Heart right ventricle (tissue), 16 donors: ENCODE results near the gene AP1M2. TPM values are rescaled to one million over a fixed set of nuclear protein-coding genes. Genes with fewer than 3 reads are reported as not detected.

Source experiments
- ATAC-seq, 8 donors: fragments of 200-7000 bp; cut with Tn5 transposase; one replicate each; pipeline ENCODE4 v1.9.1; 2020; ENCODE audit warnings: mild to moderate bottlenecking in 8 of 8, moderate library complexity in 8 of 8, moderate number of reproducible peaks in 1 of 8
- DNase-seq, 2 donors: peaks; one replicate each; pipeline ENCODE4 v3.0.0-alpha.2; 2020
- H3K27ac ChIP-seq, 10 donors: fragments of 200-600 bp; sonication (generic) in 2 of 10; one replicate each; pipeline versions ENCODE4 v1.5.0 to v1.8.0; 2020 to 2022; ENCODE audit warnings: mild to moderate bottlenecking in 3 of 10
- H3K27me3 ChIP-seq, 7 donors: fragments of 200-600 bp; one replicate each; pipeline ENCODE4 v1.8.0; 2021 to 2022; ENCODE audit warnings: mild to moderate bottlenecking in 2 of 7
- H3K36me3 ChIP-seq, 9 donors: fragments of 200-600 bp; sonication (generic) in 1 of 9; one replicate each; pipeline versions ENCODE4 v1.5.0 to v1.8.0; 2020 to 2022; ENCODE audit warnings: mild to moderate bottlenecking in 2 of 9
- H3K4me1 ChIP-seq, 9 donors: fragments of 200-600 bp; sonication (generic) in 1 of 9; one replicate each; pipeline versions ENCODE4 v1.5.0 to v1.8.0; 2020 to 2022; ENCODE audit warnings: mild to moderate bottlenecking in 4 of 9
- H3K4me3 ChIP-seq, 10 donors: fragments of 200-600 bp; sonication (generic) in 2 of 10; one replicate each; pipeline versions ENCODE4 v1.5.0 to v1.8.0; 2020 to 2022; ENCODE audit warnings: mild to moderate bottlenecking in 7 of 10, moderate library complexity in 2 of 10
- H3K9me3 ChIP-seq, 11 donors: fragments of 200-600 bp in 10 of 11; sonication (generic) in 2 of 11; one replicate each; pipeline versions ENCODE4 v1.5.0 to v1.8.0; 2013 to 2022; ENCODE audit warnings: mild to moderate bottlenecking in 2 of 11, control low read depth in 1 of 11, moderate library complexity in 1 of 11
- CTCF ChIP-seq, 9 donors: fragments of 200-600 bp; sonication (generic) in 2 of 9; IDR thresholded peaks; one replicate each; pipeline versions ENCODE4 v1.5.0 to v1.8.0; 2021 to 2022; ENCODE audit warnings: antibody characterized with exemption in 9 of 9, mild to moderate bottlenecking in 5 of 9, moderate library complexity in 1 of 9
- WGBS, 2 donors: extraction: QIAGEN DNeasy Blood & Tissue Kit; methylation state at CpG; one replicate each; pipeline ENCODE4 v1.1.7; 2013; ENCODE audit warnings: inconsistent platforms in 1 of 2; 5-methylcytosine and 5-hydroxymethylcytosine counted together
- intact Hi-C, 10 donors: fragments of 100-400 bp; cut with DNase I; formaldehyde crosslinking; loops; one replicate each; pipeline versions ENCODE4 v1.11.1 to v1.14.2; 2022
- polyA plus RNA-seq, 2 donors: library from polyadenylated mRNA; stranded (reverse); fragments of 200-250 nt; gene quantifications; one replicate each; pipeline ENCODE4 v1.2.3, GENCODE V29; 2013
- total RNA-seq, 10 donors: library from RNA; stranded (reverse); fragmentation: NEBNext Ultra II Directional in 3 of 10; extraction: Animal tissue kit (Norgen Biotek cat#: 25700) in 3 of 10; gene quantifications; one replicate each; pipeline versions ENCODE4 v1.2.1 to v1.2.4, GENCODE V29; 2021 to 2023
- donor health status: Arrhythmogenic right ventricular cardiomyopathy.
- donor health status: ischemic (EF 13 %, LVEDD 7.1; RV severe dilation, severe dysfunction).
- donor health status: healthy with polysubstance abuse.
- donor health status: DM: no; HTN: yes; CAD: no.
- donor health status: DM: no; HTN: no; CAD: no.
- donor health status: ischemic (EF 25% LVEDD 6.9; RV normal size, moderate dysfunction).
- donor health status: ischemic (EF 25% LVEDD 5.7; RV mildly dilated, moderate dysfunction).
- donor health status: healthy.
- donor health status: DM: yes; HTN: yes; CAD: no.
- donor health status: Ischemic cardiomyopathy.
- donor health status: ischemic (EF 35%, LVEDD 5.7; RV mildly dilated, moderate dysfunction).
- donor health status: nonischemic (EF 11% LVEDD 7.7; RV severe dilation, severe dysfunction).
- donor health status: DM: yes; HTN: yes; CAD: no.
- donor health status: PGD.
- donor health status: ischemic (EF 29% LVEDD 5.4; RV normal size, mild dysfunction).
- donor health status: nonischemic (EF 23%, LVEDD 6.1; RV moderate dilation, normal function).

The AP1M2 gene
- total and polyA plus RNA-seq, 12 donors = not detected

- intact Hi-C loops = no loop called here
- H3K36me3 ChIP-seq = peaks cover 0 to 20% (median 0%) of the 10 kb centered on the region in 9 donors
- H3K9me3 ChIP-seq = no peaks in the 10 kb centered on the region
- ATAC-seq (no peak), DNase-seq (no peak)
- H3K27ac ChIP-seq = no peak overlapping the region
- H3K27me3 ChIP-seq = no peaks in the 10 kb centered on the region
- no peak overlapping the region for H3K4me3 ChIP-seq
- peaks cover 5 to 48% (median 19%) of the 10 kb centered on the region in 9 donors for H3K4me1 ChIP-seq
- WGBS, 2 donors = 98 to 100% methylated on average over 8 of the region's 8 CpGs
- no peak for TF ChIP-seq CTCF (IDR thresholded peaks at IDR 0.05)
These were observed 34.9 kb upstream of the AP1M2 start for GRCh38 chr19:10621966-10622365.

- WGBS, 2 donors = 97 to 99% methylated on average over 4 of the region's 4 CpGs
- Histone ChIP-seq H3K27ac (no peak overlapping the region), H3K9me3 (no peaks in the 10 kb centered on the region), H3K4me3 (no peak overlapping the region), H3K36me3 (peaks cover 0 to 16% (median 0%) of the 10 kb centered on the region in 9 donors), H3K4me1 (peaks cover 4 to 54% (median 27%) of the 10 kb centered on the region in 9 donors), H3K27me3 (no peaks in the 10 kb centered on the region)
- no peak for TF ChIP-seq CTCF (IDR thresholded peaks at IDR 0.05)
- intact Hi-C loops = no loop called here
- DNase-seq (no peak), ATAC-seq (no peak)
These were observed 33.7 kb upstream of the AP1M2 start for GRCh38 chr19:10620786-10621185.

- 96 to 97% methylated on average over 8 of the region's 8 CpGs for WGBS, 2 donors
- Histone ChIP-seq H3K4me3 (no peak overlapping the region), H3K9me3 (no peaks in the 10 kb centered on the region), H3K4me1 (peaks cover 0 to 49% (median 19%) of the 10 kb centered on the region in 9 donors), H3K27me3 (no peaks in the 10 kb centered on the region), H3K36me3 (peaks cover 0 to 19% (median 0%) of the 10 kb centered on the region in 9 donors), H3K27ac (no peak overlapping the region)
- DNase-seq (no peak), ATAC-seq (no peak)
- intact Hi-C loops = no loop called here
- no peak for TF ChIP-seq CTCF (IDR thresholded peaks at IDR 0.05)
These were observed 31.7 kb upstream of the AP1M2 start for GRCh38 chr19:10618846-10619245.

GRCh38 chr19:10617409-10618121, 30.5 kb upstream of the AP1M2 start:
- Histone ChIP-seq H3K4me3 (no peak overlapping the region), H3K27me3 (no peaks in the 10 kb centered on the region), H3K4me1 (peaks cover 5 to 52% (median 32%) of the 10 kb centered on the region in 9 donors), H3K36me3 (peaks cover 0 to 21% (median 0%) of the 10 kb centered on the region in 9 donors), H3K9me3 (no peaks in the 10 kb centered on the region), H3K27ac (peak overlapping the region in 2 of 10 donors; percentile 3 to 28)
- ATAC-seq = no peak
- 90 to 92% methylated on average over 15 of the region's 15 CpGs for WGBS, 2 donors
- intact Hi-C loops = no loop called here
- TF ChIP-seq CTCF (IDR thresholded peaks at IDR 0.05) = no peak
- DNase-seq = no peak
